Measurements from ENCODE around the gene PRX.

DNA sequence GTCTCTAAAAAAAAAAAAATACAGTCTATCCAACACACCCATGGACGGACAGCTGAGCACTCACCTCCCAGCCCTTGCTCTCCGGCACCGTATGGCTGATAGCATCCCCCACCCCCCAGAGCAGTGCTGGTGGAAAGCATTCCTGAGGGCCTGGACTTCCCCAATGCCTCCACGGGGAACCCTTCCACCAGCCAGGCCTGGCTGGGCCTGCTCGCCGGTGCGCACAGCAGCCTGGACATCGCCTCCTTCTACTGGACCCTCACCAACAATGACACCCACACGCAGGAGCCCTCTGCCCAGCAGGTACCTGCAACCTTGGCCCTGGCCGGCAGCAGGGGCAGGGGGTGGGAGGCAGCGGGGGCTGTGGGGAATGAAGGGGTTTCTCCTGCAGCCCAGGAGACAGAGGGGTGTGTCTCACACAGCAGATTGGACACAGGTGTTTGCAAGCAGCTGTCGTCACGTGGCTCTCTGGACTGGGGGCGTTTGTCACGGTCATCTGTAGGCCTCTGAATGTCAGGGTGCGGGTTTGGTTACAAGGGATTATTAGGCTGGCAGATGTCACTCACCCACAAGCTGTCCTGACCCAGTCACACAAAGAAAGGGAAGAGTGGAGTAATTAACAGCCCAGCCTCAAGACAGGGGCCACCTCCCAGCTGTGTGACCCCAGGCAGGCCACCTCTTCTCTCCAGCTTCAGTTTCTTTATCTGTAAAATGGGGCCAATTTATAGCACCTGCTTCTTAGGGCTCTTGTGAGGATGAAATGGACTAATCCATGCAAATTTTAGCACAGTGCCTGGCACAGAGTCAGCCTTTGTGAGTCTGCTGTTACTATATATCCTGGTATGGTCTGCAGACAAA, 45.4 kb downstream of the PRX start:
- TF ChIP-seq EZH2phosphoT487 (IDR thresholded peaks at IDR 0.05; ENCODE audit: insufficient read depth, low read depth) (no peak), EZH2 (IDR thresholded peaks at IDR 0.05; ENCODE audit: insufficient read depth, poor library complexity, severe bottlenecking) (no peak)
